Peyer's patch (tissue), 4 donors: ENCODE results near the gene VAV1.

Experiments
- CTCF ChIP-seq, 6 experiments: fragments of 450-650 bp in 4 of 6; fragments of 200-600 bp in 2 of 6; sonication (generic) in 1 of 6; IDR thresholded peaks; one replicate each; pipeline ENCODE4 v1.5.1; 2017 to 2019; ENCODE audit warnings: antibody characterized with exemption in 6 of 6, mild to moderate bottlenecking in 3 of 6, moderate library complexity in 1 of 6
- POLR2A ChIP-seq, 2 donors: fragments of 450-650 bp; IDR thresholded peaks; one replicate each; pipeline ENCODE4 v1.5.1; 2017; ENCODE audit warnings: antibody characterized with exemption in 2 of 2, mild to moderate bottlenecking in 2 of 2, moderate library complexity in 2 of 2

GRCh38 chr19:6873708-6874431 is 101.4 kb downstream of the VAV1 start:
- TF ChIP-seq CTCF (IDR thresholded peaks at IDR 0.05) (no peak), POLR2A (IDR thresholded peaks at IDR 0.05) (no peak)
